HepG2 (cell line): ENCODE results near the gene MTSS2. TPM values are rescaled to one million over a fixed set of nuclear protein-coding genes. Genes with fewer than 3 reads are reported as not detected.
A peak's percentile ranks its signal among the peaks of the same experiment; 100 is the strongest.

Experiments
- ATF3 ChIP-seq: sonication (generic); formaldehyde crosslinking; IDR thresholded peaks from 2 replicates; pipeline ENCODE4 v1.4.0; 2020; ENCODE audit warnings: missing genetic modification reagents
- CERS6 ChIP-seq: sonication (generic); formaldehyde crosslinking; IDR thresholded peaks from 2 replicates; pipeline ENCODE4 v1.5.0; 2020; ENCODE audit warnings: missing genetic modification reagents
- GZF1 ChIP-seq: sonication (generic); formaldehyde crosslinking; IDR thresholded peaks from 2 replicates; pipeline ENCODE4 v1.5.1; 2020; ENCODE audit warnings: mild to moderate bottlenecking, missing genetic modification reagents
- KMT2B ChIP-seq: IDR thresholded peaks from 2 replicates; pipeline ENCODE4 v1.6.1; 2016; ENCODE audit warnings: missing genetic modification reagents, missing compliant biosample characterization
- MED8 ChIP-seq: sonication (generic); formaldehyde crosslinking; IDR thresholded peaks from 2 replicates; pipeline ENCODE4 v1.8.1; 2023; ENCODE audit warnings: mild to moderate bottlenecking, missing genetic modification reagents; ENCODE audit not compliant: insufficient replicate concordance
- PHF5A ChIP-seq: IDR thresholded peaks from one replicate; pipeline ENCODE4 v1.6.1; 2018; ENCODE audit warnings: low read depth, missing genetic modification reagents; ENCODE audit not compliant: unreplicated experiment
- POLR2G ChIP-seq: fragments of 200-400 bp; formaldehyde crosslinking; IDR thresholded peaks from 2 replicates; pipeline ENCODE4 v1.6.1; 2018; ENCODE audit warnings: mild to moderate bottlenecking, low read depth, low read length, moderate library complexity
- PREB ChIP-seq: sonication (generic); formaldehyde crosslinking; IDR thresholded peaks from 2 replicates; pipeline ENCODE4 v1.4.0; 2020; ENCODE audit warnings: missing genetic modification reagents
- SAFB2 ChIP-seq: sonication (generic); formaldehyde crosslinking; IDR thresholded peaks from 2 replicates; pipeline ENCODE4 v1.5.1; 2020; ENCODE audit warnings: missing genetic modification reagents, low read depth, mild to moderate bottlenecking, borderline replicate concordance
- SMARCC2 ChIP-seq: fragments of 450-650 bp; IDR thresholded peaks from 2 replicates; pipeline ENCODE4 v1.6.1; 2017; ENCODE audit warnings: antibody characterized with exemption, mild to moderate bottlenecking
- SRSF4 ChIP-seq: fragments of 200-400 bp; formaldehyde crosslinking; IDR thresholded peaks from one replicate; pipeline ENCODE4 v1.6.1; 2018; ENCODE audit warnings: mild to moderate bottlenecking, low read depth, low read length, moderate library complexity; ENCODE audit not compliant: poor library complexity, severe bottlenecking
- TP53 ChIP-seq: sonication (generic); formaldehyde crosslinking; conservative IDR thresholded peaks from 2 replicates; pipeline ENCODE4 v1.4.0; 2020; ENCODE audit warnings: missing genetic modification reagents
- ZFAT ChIP-seq: sonication (generic); formaldehyde crosslinking; conservative IDR thresholded peaks from 2 replicates; pipeline ENCODE4 v1.8.1; 2023; ENCODE audit warnings: missing genetic modification reagents, inconsistent platforms
- ZIK1 ChIP-seq: sonication (generic); formaldehyde crosslinking; IDR thresholded peaks from 2 replicates; pipeline ENCODE4 v1.5.0; 2020; ENCODE audit warnings: mild to moderate bottlenecking, low read depth, missing genetic modification reagents, borderline replicate concordance
- ZNF138 ChIP-seq: sonication (generic); formaldehyde crosslinking; IDR thresholded peaks from 2 replicates; pipeline ENCODE4 v1.5.0; 2020; ENCODE audit warnings: mild to moderate bottlenecking, low read depth, missing genetic modification reagents
- ZNF180 ChIP-seq: sonication (generic); formaldehyde crosslinking; IDR thresholded peaks from 2 replicates; pipeline ENCODE4 v1.4.0; 2020; ENCODE audit warnings: low read depth, missing genetic modification reagents, borderline replicate concordance
- ZNF234 ChIP-seq: sonication (generic); formaldehyde crosslinking; conservative IDR thresholded peaks from 2 replicates; pipeline ENCODE4 v1.5.1; 2020; ENCODE audit warnings: mild to moderate bottlenecking, missing genetic modification reagents
- ZNF292 ChIP-seq: sonication (generic); formaldehyde crosslinking; IDR thresholded peaks from 2 replicates; pipeline ENCODE4 v1.8.1; 2022; ENCODE audit warnings: mild to moderate bottlenecking, low read depth, missing genetic modification reagents, borderline replicate concordance
- ZNF546 ChIP-seq: sonication (generic); formaldehyde crosslinking; conservative IDR thresholded peaks from 2 replicates; pipeline ENCODE4 v1.8.1; 2023; ENCODE audit warnings: mild to moderate bottlenecking, missing genetic modification reagents
- ZNF570 ChIP-seq: sonication (generic); formaldehyde crosslinking; IDR thresholded peaks from 2 replicates; pipeline ENCODE4 v1.4.0; 2020; ENCODE audit warnings: mild to moderate bottlenecking, missing genetic modification reagents, borderline replicate concordance
- ZNF768 ChIP-seq: sonication (generic); formaldehyde crosslinking; IDR thresholded peaks from 2 replicates; pipeline ENCODE4 v1.4.0; 2020; ENCODE audit warnings: missing genetic modification reagents
- ZNF850 ChIP-seq: sonication (generic); formaldehyde crosslinking; conservative IDR thresholded peaks from 2 replicates; pipeline ENCODE4 v1.9.0; 2021; ENCODE audit warnings: mild to moderate bottlenecking, missing genetic modification reagents
- ZNF879 ChIP-seq: sonication (generic); formaldehyde crosslinking; IDR thresholded peaks from 2 replicates; pipeline ENCODE4 v1.8.1; 2023; ENCODE audit warnings: missing genetic modification reagents
- polyA plus RNA-seq, 8 experiments: library from polyadenylated mRNA; depleted of rRNA in 3 of 8; stranded (reverse) in 7 of 8; unstranded in 1 of 8; fragments of >200 nt; fragmentation: Illumina TruSeq in 4 of 8; extraction: Trizol in 4 of 8; gene quantifications; 2 replicates each; pipeline versions ENCODE4 v1.2.1 to v1.2.3, GENCODE V29; 2011 to 2016; ENCODE audit warnings: low read depth in 4 of 8, missing spikeins in 1 of 8, mixed read lengths in 1 of 8; ENCODE audit not compliant: insufficient read depth in 1 of 8
- total RNA-seq, 5 experiments: library from RNA; depleted of rRNA; stranded (reverse); fragments of >200 nt; fragmentation: Illumina TruSeq; extraction: Trizol; gene quantifications; 2 replicates each; pipeline ENCODE4 v1.2.3, GENCODE V29; 2016; ENCODE audit warnings: low read depth in 1 of 5
- TF ChIP-seq, protein P1 (sequence below): sonication (generic); formaldehyde crosslinking; IDR thresholded peaks from 2 replicates; pipeline ENCODE4 v1.8.0; 2022; ENCODE audit warnings: mild to moderate bottlenecking, missing genetic modification reagents
- TF ChIP-seq, protein P2 (sequence below): sonication (generic); formaldehyde crosslinking; IDR thresholded peaks from 2 replicates; pipeline ENCODE4 v1.4.0; 2020; ENCODE audit warnings: mild to moderate bottlenecking, missing genetic modification reagents

Gene MTSS2
- total and polyA plus RNA-seq, 2 of the 13 experiments (the other 11 are each of a cell fraction or from before 2014, with no cell fraction given), result 132 to 242 TPM

DNA sequence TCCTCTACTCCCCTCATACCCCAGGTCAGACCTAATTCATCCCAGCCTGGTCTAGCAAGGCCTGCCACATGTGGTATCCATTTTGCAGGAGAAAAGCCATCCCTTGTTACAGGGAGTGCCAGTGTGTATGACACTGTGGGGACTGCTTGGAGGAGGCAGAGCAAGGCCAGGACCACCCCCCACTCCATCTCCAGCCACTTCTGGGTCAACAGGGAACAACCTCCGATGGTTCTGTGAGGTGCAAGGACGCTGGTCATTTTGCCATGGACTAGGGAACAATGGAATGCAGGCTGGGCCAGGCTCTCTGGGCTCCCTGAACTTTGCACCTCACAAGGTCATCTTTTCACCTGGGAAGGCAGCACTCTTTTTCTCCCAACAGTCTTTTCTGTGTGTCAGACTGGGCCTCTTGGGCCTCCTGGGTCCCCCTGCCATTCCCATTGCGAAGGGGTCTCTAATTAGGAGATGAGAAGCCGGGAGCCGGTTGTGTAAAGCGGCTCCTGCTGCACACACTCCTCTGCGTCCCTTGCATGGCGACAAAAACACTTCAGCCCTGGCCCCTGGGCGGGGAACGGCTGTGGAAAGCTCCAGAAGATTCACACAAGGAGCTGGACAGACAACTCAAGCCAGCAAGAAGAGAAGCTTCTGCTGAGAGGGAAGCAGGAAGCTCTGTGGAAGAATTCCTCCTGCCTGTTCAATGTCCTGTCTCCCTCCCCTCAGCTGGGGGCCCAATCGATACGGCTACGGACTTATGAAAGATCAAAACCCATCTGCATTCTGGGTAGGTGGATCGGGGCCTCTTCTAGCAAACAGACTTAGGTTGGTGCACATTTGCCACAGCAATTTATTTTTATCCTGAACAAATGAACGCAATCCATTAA lies 38.5 kb upstream of the MTSS2 start (continued):
- TF ChIP-seq CERS6 (CRISPR knock-in tag) (no peak), ZNF138 (CRISPR knock-in tag) (no peak), ZNF879 (CRISPR knock-in tag) (no peak; the same call in 1 of the 2 replicates), SAFB2 (CRISPR knock-in tag) (0 out of 2 replicates have a peak, but pooled peaks have one; percentile 71), SRSF4 (no peak), TP53 (CRISPR knock-in tag) (no peak; the same call in 1 of the 2 replicates), ZNF768 (CRISPR knock-in tag) (no peak), KMT2B (CRISPR knock-in tag) (0 out of 2 replicates have a peak, but pooled peaks have one; percentile 29), ZNF292 (CRISPR knock-in tag) (peak; percentile 68; the same call in 1 of the 2 replicates), POLR2G (peak; percentile 87), ZIK1 (CRISPR knock-in tag) (no peak; the same call in 1 of the 2 replicates), SMARCC2 (peak; percentile 4; the same call in 1 of the 2 replicates), MED8 (CRISPR knock-in tag) (peak; percentile 44), ZNF850 (CRISPR knock-in tag) (no peak), ZNF570 (CRISPR knock-in tag) (no peak), ZNF180 (no peak), ZNF234 (CRISPR knock-in tag) (no peak), ZNF546 (CRISPR knock-in tag) (0 out of 2 replicates have a peak, but pooled peaks have one; percentile 15), ZFAT (CRISPR knock-in tag) (no peak), PHF5A (CRISPR knock-in tag) (no peak), PREB (no peak), GZF1 (CRISPR knock-in tag) (peak; percentile 81), ATF3 (CRISPR knock-in tag) (no peak)
- TF ChIP-seq, protein P1, sequence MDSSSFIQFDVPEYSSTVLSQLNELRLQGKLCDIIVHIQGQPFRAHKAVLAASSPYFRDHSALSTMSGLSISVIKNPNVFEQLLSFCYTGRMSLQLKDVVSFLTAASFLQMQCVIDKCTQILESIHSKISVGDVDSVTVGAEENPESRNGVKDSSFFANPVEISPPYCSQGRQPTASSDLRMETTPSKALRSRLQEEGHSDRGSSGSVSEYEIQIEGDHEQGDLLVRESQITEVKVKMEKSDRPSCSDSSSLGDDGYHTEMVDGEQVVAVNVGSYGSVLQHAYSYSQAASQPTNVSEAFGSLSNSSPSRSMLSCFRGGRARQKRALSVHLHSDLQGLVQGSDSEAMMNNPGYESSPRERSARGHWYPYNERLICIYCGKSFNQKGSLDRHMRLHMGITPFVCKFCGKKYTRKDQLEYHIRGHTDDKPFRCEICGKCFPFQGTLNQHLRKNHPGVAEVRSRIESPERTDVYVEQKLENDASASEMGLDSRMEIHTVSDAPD (CRISPR knock-in tag), result peak; percentile 57; the same call in 1 of the 2 replicates
- TF ChIP-seq, protein P2, sequence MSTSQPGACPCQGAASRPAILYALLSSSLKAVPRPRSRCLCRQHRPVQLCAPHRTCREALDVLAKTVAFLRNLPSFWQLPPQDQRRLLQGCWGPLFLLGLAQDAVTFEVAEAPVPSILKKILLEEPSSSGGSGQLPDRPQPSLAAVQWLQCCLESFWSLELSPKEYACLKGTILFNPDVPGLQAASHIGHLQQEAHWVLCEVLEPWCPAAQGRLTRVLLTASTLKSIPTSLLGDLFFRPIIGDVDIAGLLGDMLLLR (CRISPR knock-in tag), result peak; percentile 16; the same call in 1 of the 2 replicates
